Gastroesophageal sphincter (tissue), 3 donors: Measurements from ENCODE around the gene THBS3.

Experiments
- POLR2A ChIP-seq, 2 donors: fragments of 450-650 bp; IDR thresholded peaks; one replicate each; pipeline ENCODE4 v1.6.1; 2017; ENCODE audit warnings: antibody characterized with exemption in 2 of 2, mild to moderate bottlenecking in 2 of 2, moderate library complexity in 1 of 2
- POLR2AphosphoS5 ChIP-seq: sonication (generic); formaldehyde crosslinking; IDR thresholded peaks from one replicate; pipeline ENCODE4 v1.6.1; 2017; ENCODE audit warnings: antibody characterized with exemption
- TF ChIP-seq, protein P1 (sequence below), 4 experiments: fragments of 200-600 bp in 2 of 4; fragments of 450-650 bp in 2 of 4; sonication (generic) in 1 of 4; IDR thresholded peaks; one replicate each; pipeline ENCODE4 v1.5.1; 2017 to 2019; ENCODE audit warnings: antibody characterized with exemption in 4 of 4, mild to moderate bottlenecking in 2 of 4, moderate library complexity in 2 of 4

DNA sequence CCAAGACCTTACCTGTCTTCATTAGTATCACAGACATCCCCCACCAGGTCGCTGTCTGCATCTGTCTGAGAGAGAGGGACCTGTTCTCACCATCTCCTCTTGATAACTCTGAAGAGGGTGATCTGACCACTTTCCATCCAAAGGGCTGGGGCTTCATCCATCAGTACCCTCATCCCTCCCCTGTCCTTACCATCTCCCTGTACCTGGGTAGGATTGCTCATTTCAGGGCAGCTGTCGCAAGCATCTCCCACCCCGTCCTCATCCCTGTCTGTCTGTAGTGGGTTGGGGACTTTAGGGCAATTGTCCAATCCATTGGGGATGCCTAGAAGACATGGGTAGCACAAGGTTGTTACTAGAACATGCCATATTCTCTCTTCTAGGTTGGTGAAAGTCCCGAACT is 7.9 kb downstream of the THBS3 start:
- TF ChIP-seq POLR2A (IDR thresholded peaks at IDR 0.05) (no peak), POLR2AphosphoS5 (no peak)
- TF ChIP-seq, protein P1, sequence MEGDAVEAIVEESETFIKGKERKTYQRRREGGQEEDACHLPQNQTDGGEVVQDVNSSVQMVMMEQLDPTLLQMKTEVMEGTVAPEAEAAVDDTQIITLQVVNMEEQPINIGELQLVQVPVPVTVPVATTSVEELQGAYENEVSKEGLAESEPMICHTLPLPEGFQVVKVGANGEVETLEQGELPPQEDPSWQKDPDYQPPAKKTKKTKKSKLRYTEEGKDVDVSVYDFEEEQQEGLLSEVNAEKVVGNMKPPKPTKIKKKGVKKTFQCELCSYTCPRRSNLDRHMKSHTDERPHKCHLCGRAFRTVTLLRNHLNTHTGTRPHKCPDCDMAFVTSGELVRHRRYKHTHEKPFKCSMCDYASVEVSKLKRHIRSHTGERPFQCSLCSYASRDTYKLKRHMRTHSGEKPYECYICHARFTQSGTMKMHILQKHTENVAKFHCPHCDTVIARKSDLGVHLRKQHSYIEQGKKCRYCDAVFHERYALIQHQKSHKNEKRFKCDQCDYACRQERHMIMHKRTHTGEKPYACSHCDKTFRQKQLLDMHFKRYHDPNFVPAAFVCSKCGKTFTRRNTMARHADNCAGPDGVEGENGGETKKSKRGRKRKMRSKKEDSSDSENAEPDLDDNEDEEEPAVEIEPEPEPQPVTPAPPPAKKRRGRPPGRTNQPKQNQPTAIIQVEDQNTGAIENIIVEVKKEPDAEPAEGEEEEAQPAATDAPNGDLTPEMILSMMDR (IDR thresholded peaks at IDR 0.05): no peak
